Inferior parietal cortex (tissue), 1 donor: ENCODE data around the gene FILIP1L.
A peak's percentile ranks its signal among the peaks of the same experiment; 100 is the strongest.
"Not testable (repeated sequence)": the region's sequence is repeated elsewhere in the genome, so short reads cannot be mapped to it uniquely, and the experiment has no call there.

Experiments
- DNase-seq: peaks from one replicate; pipeline ENCODE4 v3.0.0-alpha.2; 2016; ENCODE audit errors: extremely low spot score

Gene FILIP1L

DNA sequence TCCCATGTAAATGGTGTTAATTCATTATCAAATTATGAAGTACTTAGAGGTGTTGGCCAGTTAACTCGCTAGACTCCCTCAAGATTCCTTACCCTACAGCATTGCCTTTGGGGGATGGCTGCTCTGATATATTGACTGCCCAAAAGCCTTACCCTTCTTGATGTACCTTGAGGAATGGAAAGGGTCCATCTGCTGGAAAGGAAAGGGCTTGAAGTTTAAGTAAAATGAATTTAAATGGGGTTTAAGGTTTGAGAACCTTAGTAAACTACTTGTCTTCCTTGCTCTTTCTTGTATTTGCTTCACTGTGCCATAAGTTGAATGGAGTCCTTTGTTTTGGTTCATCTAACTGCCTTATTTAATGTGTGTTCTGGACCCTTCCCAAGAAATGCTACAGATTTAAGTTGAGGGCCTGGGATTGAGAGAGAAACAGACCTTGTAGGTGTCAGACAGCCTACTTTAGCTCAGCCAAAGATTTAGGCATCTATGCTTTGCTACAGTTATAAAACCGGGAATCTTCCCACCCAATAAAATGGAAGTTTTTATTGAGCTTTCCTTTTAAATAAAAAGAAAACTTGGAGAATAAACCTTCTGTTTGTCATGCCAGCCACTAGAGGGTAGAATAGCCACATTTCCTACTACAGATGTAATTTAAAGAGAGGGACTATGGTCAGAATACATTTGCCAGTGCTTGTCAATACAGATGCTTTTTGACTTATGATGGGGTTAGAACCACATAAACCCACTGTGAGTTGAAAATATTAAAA lies 271.3 kb downstream of the FILIP1L start:
- peak; percentile 64 for DNase-seq

DNA sequence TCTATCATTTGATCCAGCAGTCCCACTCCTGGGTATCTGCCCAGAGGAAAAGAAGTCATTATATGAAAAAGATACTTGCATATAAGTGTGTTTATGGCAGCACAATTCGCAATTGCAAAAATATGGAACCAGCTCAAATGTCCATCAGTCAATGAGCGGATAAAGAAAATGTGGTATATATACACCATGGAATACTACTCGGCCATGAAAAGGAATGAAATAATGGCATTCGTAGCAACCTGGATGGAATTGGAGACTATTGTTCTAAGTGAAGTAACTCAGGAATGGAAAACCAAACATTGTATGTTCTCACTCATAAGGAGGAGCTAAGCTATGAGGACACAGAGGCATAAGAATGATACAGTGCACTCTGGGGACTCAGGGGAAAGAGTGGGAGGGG lies 272.4 kb downstream of the FILIP1L start:
- not testable (repeated sequence) for DNase-seq

DNA sequence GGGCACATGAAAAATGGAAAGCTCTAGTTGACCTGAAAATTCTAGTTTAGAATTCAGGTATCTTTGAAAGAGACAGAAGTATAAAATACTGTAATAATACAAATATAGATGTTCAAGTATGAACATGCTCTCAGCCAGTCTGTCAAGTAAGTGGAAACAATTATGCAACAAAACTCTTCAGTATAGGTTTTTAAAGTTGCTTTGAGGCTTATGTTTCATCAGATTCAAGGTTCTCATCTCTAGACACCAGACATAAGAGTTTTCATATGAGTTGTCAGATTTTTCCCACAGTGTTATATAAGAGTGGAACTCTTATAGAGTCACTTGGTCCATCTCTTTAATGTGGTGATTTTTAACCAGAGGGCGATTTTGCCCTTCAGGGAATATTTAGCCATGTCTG lies 274.7 kb downstream of the FILIP1L start:
- DNase-seq: no peak

DNA sequence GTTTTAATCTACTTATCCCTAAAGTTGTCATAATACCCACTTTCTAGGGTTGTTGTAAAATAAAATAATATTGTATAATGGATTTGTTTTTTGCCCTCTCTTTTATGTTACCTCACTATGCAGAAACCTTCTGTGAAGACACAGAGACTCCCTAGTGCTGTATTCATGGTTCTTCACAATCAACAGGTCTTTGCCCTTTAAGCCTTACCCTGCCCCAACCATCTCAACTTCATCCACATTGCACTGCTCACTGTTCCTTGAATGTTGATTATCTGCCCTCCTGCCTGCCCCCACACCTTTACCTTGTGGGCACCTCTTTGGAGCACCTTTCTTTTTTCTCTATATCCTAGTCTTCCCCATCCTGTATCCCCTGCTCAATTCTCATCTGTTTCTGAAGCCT lies 275.5 kb downstream of the FILIP1L start:
- DNase-seq: no peak

DNA sequence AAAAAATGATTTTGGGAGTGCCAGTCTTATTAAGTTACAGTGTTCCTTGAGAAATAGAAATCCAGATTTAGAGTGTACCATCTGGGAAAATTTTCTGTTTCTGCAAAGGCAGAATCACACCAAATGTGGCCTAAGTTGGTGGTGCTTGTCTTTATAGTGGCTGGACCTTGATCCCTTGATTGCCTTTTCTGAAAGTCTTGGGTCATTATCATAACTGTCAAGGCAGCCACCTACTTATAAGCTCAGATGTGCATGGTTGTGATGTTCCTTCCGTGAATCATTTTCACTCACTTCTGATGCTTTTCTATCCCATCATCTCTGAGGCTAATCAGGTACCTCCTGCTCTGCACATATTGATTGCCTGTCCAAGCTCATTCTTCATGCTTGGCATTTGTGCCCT lies 276.6 kb downstream of the FILIP1L start:
- DNase-seq: no peak

DNA sequence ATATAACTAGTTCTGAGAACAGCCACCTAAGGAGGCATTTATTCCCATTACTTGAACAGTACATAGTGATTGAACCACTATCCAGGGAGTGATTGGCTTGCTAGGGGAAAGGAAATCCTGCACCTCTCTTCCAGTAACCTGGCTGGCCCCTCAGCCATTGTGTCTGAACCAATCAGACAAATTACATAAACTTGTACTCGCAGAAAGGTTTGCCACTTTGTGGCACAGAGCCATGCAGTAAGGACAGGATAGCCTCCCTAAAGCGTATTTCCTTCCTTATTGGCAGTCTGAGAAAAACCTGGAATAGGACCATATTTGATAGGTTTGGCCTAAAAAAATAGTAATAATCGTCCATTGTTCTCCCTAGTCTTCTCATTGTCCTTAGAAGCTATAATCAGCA lies 277.6 kb downstream of the FILIP1L start:
- DNase-seq: no peak

DNA sequence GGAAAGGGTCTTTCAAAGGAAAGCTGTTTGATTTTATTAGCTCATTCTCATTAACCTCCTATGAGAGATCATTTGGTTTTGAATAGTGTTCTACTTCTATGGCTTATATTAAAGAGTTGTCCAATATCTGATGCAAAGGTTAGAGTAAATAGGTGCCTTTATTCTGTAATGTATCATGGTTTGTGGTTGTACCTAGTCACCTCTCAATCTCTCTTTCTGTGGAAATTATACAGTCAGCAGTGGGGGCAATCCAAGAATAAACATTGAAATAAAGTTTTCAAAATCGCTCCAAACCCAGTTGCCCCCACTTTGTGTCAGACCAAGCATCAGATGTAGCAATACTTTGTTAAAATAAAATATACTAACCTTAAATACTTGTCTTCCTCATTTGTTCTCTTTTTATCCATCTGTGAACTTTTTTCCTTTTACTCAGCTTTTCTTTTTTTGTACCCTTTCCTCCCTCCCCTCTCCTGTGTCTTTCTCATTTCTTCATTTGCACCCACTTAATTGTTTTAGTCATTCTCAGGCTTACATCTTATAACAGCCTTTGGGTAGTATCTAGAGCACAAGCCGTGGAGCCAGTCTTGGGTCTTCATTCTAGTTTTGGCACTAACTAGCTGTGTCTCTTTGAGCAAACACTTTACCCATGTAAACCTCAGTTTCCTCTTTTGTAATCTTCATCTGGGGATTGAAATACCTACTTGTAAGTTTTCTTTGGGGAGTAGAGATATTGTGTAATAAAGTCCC lies 279.9 kb downstream of the FILIP1L start:
- DNase-seq: no peak

DNA sequence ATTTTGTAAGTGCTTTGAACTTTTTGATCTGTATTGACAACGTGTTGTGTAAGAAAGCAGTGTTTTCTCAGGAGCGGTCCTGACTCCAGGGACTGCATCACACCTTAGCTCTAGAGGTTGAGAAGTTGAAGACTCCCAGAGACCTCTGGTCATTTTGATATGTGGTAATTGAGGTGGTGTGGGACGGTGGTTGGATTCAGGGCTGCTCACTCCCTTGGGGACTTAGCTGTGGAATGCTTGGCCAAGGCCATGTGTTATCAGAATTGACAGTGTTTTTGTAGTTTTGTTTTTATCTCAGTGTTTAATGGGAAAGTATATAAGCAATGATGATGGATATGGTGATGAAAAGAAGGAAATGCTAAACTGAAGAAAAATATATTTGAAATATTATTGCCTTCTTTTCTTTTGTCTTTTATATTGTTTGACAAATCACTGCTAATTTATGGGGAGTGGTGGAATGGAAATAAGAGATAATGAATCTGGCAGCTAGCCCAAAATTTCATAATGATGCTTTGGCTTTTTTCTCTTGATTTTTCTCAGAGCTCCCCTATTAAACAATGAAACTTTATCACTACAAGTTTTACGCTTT lies 280.6 kb downstream of the FILIP1L start:
- no peak for DNase-seq

DNA sequence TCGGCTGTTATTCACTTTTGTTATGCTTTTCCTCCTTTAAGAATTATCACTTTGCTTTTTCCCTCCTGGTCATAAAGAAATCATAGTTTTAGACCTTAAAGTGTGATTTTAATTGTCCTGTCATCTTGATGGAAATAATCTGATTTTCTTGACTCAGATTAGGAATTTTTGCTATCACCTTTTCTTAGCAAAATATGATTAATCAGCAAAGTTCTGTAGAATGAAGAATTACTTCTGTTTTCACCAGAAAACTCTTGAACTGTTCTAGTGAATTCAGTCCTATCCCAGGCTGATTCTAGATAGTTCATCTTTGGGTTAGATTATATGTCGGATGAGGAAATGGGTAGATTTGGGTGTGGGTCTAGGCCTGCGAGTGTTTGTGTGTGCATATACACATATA lies 284.5 kb downstream of the FILIP1L start:
- DNase-seq: no peak

DNA sequence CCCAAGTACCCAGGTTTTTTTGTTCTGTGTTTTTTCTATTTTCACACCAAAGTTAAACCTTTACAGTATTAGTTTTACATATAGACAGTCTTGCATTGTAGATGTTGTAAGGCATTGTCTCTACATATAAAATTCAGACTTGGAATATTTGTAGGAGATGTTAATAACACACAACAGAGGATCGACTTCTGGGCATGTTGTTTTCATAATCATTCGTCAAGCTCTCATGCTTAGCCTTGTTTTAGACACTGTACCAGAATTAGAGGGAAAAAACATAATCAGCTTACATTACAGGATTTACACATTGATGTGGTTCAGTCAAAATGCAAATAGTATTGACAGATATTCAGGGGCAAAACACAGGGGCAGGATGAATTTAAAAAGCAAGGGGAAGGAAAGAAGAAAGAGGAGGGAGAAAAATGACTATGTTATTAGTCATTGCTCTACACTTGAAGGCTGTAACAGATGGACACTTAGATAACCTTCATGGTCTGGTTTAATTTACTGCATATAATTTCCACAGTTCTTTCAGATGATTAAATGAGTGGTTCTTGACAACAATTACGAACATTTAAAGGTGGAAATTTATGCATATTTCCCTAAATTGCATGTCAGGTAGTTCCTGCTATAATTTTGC lies 289.2 kb downstream of the FILIP1L start:
- DNase-seq: no peak

DNA sequence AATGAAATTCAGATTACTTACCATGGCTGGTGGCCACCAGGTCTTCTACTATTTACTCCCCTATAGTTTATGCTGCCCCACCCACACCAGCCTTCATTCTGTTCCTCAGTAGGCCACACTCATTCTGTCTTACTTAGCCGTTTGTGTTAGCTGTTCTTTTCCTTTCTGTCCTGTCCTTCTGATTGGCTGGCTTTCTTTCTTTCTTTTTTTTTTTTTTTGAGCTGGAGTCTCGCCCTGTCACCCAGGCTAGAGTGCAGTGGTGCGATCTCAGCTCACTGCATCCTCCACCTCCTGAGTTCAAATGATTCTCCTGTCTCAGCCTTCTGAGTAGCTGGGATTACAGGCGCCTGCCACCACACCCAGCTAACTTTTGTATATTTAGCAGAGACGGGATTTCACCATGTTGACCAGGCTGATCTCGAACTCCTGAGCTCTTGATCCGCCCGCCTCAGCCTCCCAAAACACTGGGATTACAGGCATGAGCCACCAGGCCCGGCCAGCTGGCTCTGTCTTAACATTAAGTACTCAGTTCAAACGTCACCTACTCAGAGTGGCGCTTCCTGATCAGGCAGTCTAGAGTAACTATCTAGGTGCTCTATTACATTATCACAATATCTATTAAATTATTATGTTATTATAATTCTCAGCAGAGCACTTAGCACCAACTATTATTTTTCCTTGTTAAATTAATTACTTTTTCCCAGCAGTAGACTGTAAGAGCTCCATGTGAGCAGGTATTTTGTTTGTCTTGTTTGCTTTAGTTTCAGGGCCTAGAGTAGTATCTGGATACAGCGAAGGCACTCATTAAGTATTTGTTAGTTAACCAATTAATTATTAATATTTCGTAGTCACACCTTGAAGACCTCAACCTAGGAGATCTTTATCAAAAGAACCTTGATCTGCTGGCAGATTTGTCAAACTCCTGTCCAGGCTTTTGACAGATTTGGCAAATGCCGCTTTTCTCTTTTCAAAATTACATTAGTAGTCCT lies 290.3 kb downstream of the FILIP1L start:
- DNase-seq: no peak

DNA sequence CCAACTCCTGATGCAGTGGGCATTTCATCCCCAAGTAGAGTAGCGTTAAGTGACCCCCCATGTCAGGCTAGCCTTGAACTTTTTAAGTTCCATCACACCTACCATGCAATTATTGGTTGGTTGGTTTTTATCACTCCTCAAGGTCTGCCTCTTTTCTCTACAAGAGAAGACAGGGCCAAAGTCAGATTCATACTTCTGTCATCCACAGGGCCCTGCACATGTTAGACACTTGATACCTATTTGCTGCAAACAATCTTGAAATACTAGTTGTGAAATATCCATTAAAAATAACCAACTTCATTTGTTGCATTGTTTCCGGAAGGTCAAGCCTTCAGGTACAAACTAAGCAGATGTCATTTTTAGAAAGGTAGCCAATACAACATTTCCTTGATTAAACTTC lies 295.5 kb downstream of the FILIP1L start:
- no peak for DNase-seq

DNA sequence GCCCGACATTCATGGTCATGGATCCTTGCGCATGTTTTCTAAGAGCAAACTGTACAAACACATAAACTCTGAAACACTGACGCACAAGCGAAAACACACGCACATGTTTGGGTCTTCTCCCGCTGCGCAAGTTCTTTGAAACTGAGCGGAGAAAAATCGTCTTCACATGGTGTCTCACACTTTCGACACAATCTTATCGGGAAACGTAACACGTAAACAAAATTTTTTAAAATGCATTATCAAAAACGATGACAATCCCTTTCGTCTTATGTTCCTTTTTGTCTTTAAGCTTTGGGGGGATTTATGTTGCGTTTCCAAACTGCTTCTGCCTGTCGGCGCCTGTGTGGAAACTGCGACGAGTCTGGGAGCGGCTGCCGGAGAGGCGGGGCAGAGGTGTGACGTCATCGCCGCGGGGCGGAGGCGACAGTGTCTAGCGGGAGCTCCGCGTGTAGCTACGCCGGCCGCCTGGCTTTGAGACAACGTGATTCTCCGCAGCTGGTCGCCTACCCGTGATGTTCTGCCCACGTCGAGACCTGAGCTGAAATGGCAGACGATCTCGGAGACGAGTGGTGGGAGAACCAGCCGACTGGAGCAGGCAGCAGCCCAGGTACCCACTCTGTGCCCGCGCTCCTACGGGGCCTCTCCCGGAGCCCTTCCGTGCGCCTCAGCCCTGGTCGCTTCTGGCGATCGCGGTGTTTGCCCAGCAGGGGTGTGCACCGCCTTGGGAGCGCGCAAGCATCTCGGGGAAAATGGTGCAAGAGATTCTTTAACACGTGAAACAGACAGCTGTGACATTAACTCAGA lies 296.7 kb downstream of the FILIP1L start, which contains the start of gene CMSS1:
Gene CMSS1 (plus strand): TSS at position 426 of the 804 bp plus-strand sequence.
- DNase-seq: peak; percentile 92

DNA sequence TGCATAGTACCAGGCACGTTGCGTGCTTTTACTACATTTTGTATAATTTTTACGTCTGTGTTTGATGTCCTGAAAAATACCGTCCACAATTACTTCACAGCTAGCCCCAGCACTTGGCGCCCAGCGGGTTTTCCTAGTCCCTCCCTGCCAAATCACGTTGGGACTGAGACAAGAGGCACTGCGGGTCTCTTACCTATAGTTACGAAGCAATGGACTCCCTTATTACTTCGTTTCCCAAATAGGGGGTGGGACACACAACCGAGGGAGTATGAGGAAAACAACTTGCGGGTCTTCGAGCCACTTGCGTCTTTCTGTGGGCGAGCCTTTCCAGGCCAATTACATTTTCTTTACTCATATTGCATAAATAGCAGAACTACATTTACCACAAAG lies 297.3 kb downstream of the FILIP1L start:
- no peak for DNase-seq

DNA sequence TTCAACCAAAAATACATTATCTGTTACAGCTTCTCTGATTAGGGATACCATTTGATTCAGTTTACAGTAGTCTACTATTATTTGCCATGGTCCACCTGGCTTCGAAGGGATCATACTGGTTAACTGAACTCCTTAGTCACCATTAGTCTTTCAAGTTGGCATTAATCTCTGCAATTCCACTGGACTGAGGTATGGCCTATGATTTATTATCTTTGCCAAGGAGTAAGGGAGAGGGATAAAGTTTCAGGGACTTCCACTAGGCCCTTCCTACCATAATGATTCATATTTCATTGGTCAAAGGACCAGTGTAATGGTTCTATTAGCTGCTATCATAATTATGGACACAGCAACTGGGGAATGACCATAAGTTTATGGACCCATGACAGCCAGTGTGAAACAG lies 303.9 kb downstream of the FILIP1L start:
- DNase-seq: no peak

DNA sequence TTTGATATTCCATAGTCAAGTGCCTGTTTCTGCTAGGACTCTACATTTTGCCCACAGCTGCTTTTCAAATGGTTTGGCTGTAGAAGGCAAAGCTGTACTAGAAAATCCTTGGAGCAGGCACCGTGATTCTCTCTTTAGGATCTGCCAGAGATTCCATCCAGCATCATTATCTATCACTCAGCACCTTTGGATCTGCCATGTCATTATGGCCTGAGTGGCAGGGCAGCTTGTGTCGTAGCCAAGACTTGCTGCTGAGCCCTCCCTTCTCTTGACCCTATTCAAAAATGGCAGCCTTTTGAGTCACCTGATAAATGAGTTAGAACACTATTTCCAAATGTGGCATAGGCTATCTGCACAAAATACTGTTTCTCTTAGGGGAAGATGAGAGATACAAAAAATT lies 304.7 kb downstream of the FILIP1L start:
- no peak for DNase-seq

DNA sequence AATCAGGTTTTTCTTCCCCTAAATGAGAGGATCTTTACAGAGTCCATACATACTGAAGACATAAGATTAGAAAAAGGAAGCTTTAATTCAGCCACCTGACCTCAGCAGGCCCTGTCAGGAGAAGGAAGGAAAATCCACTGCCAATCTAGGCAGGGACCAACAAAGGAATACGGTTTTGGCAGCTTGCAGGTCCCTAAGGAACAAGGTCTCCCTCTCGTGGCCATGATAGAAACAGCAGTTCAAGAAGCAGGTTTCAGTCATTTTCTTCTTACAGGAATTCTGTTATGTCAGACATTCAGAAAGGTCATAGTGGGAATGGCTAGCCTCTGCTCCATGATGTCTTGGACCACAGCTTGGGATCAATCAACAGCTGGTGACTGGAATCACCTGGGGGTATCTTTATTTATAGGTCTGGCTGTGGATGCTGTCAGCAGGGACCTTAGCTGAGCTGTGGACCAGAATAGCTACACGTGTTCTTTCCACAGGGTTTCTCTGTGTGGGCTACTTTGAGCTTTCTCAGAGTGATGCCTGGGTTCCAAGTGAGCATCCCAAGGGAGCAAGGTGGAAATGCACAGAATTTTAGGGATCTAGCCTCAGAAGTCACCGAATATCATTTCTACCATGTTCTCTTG lies 306.0 kb downstream of the FILIP1L start:
- no peak for DNase-seq

DNA sequence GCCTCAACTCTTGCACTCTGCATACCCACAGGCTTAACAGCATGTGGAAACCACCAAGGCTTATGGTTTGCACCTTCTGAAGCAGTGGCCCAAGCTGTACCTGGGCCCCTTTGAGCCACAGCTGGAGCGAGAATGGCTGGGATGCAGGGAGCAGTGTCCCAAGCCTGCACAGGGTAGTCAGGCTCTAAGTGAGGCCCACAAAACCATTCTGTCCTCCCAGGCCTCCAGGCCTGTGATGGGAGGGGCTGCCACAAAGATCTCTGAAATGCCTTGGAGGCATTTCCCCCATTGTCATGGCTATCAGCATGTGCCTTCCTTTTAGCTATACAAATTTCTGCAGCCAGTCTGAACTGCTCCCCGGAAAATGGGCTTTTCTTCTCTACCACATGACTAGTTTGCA lies 309.1 kb downstream of the FILIP1L start:
- DNase-seq: no peak

DNA sequence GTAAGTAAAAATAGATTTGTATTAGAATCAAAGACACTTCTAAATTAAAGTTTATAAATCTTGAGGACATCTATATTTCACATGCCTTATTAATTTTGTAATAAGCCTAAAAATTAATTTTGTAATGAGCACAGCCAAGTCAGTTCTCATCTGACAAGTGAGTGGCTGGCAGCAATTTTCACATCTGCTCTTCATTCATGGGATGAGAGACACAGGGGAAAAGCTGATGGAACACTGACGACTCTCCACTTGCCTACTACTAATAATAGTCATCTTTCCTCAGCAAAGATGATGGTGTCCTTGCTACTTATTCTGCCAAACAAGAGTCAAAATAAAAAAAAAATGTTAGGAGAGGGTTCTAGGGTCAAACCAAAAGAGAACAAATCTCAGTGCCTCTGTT lies 311.0 kb downstream of the FILIP1L start:
- no peak for DNase-seq

DNA sequence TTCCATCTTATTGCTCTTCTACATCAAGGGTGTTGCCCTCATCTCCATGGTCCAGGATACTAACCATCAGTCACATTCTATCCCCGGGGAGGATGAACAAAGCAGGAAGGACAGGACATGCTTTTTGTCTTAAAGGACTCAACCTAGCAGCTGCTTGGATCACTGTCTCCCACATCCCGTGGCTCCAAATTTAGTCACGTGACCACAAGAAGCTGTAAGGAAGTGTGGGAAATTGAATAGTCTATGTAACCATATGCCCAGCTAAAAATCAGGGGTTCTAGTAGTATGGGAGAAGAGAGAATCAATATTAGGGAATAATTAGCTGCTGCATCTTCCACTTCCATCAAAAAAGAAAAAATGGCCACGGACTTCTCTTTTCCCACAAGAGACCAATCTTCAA lies 314.9 kb downstream of the FILIP1L start:
- DNase-seq: no peak
